OCI-LY7 (cell line): ENCODE results near the gene FGGY.

Source experiments
- CTCF ChIP-seq: fragments of 200-600 bp; sonication (generic); conservative IDR thresholded peaks from 2 replicates; pipeline ENCODE4 v1.5.1; 2014; ENCODE audit warnings: mild to moderate bottlenecking, antibody characterized with exemption, low read length, moderate library complexity, mixed read lengths
- EZH2phosphoT487 ChIP-seq: fragments of 200-600 bp; sonication (generic); IDR thresholded peaks from 2 replicates; pipeline ENCODE4 v1.6.1; 2018; ENCODE audit warnings: low read depth, borderline replicate concordance, mild to moderate bottlenecking, mixed run types, antibody characterized with exemption, low read length, moderate library complexity, mixed read lengths

- TF ChIP-seq EZH2phosphoT487 (no peak), CTCF (no peak)
Measured at GRCh38 chr1:59528471-59528870, 231.6 kb downstream of the FGGY start.
